PC-3 (cell line): ENCODE data around the gene RIT2.

Source experiments
- CTCF ChIP-seq: fragments of 300-600 bp; sonication (generic); conservative IDR thresholded peaks from 2 replicates; pipeline ENCODE4 v1.5.1; 2017; ENCODE audit warnings: antibody characterized with exemption, low read depth, mild to moderate bottlenecking, low read length
- EZH2 ChIP-seq: fragments of 300-600 bp; sonication (generic); IDR thresholded peaks from one replicate; pipeline ENCODE4 v1.6.1; 2017; ENCODE audit warnings: antibody characterized with exemption, mild to moderate bottlenecking, low read length; ENCODE audit not compliant: unreplicated experiment

- TF ChIP-seq CTCF (no peak), EZH2 (no peak)
Measured at GRCh38 chr18:42906761-42907160, 208.7 kb downstream of the RIT2 start.
